KMS-11 (cell line): Measurements from ENCODE around the gene EPB41L1.

Experiments
- H2AFZ ChIP-seq: fragments of 200-600 bp; sonication (generic); 2 replicates; pipeline ENCODE4 v1.6.1; 2016; ENCODE audit warnings: antibody characterized with exemption, mixed run types, low read depth
- H3K27ac ChIP-seq: fragments of 200-600 bp; sonication (generic); 2 replicates; pipeline ENCODE4 v1.6.1; 2016; ENCODE audit warnings: mild to moderate bottlenecking, mixed run types
- H3K27me3 ChIP-seq: fragments of 200-600 bp; sonication (generic); 2 replicates; pipeline ENCODE4 v1.6.1; 2017; ENCODE audit warnings: mild to moderate bottlenecking, low read depth, mixed run types, moderate library complexity; ENCODE audit not compliant: insufficient read depth
- H3K36me3 ChIP-seq: fragments of 200-600 bp; sonication (generic); 2 replicates; pipeline ENCODE4 v1.6.1; 2017; ENCODE audit warnings: mild to moderate bottlenecking, mixed run types; ENCODE audit not compliant: insufficient read depth
- H3K4me1 ChIP-seq: fragments of 200-600 bp; sonication (generic); 2 replicates; pipeline ENCODE4 v1.6.1; 2016; ENCODE audit warnings: mild to moderate bottlenecking, low read depth, mixed run types; ENCODE audit not compliant: poor library complexity, severe bottlenecking
- H3K4me2 ChIP-seq: fragments of 200-600 bp; sonication (generic); 2 replicates; pipeline ENCODE4 v1.7.0; 2016; ENCODE audit warnings: mild to moderate bottlenecking, mixed run types
- H3K4me3 ChIP-seq: fragments of 200-600 bp; sonication (generic); IDR thresholded peaks from 2 replicates; pipeline ENCODE4 v1.6.1; 2017; ENCODE audit warnings: low read depth, low read length, mixed read lengths; ENCODE audit not compliant: insufficient read depth
- H3K79me2 ChIP-seq: fragments of 200-600 bp; sonication (generic); 2 replicates; pipeline ENCODE4 v1.6.1; 2016; ENCODE audit warnings: low read depth, mixed run types; ENCODE audit not compliant: insufficient read depth
- H3K9ac ChIP-seq: fragments of 200-600 bp; sonication (generic); 2 replicates; pipeline ENCODE4 v1.6.1; 2016; ENCODE audit warnings: mild to moderate bottlenecking, mixed run types
- H4K20me1 ChIP-seq: fragments of 200-600 bp; sonication (generic); 2 replicates; pipeline ENCODE4 v1.6.1; 2016; ENCODE audit warnings: mild to moderate bottlenecking, mixed run types; ENCODE audit not compliant: insufficient read depth
- TF ChIP-seq, protein P1 (sequence below): fragments of 200-600 bp; sonication (generic); conservative IDR thresholded peaks from 2 replicates; pipeline ENCODE4 v1.6.1; 2017; ENCODE audit warnings: low read depth, mild to moderate bottlenecking, antibody characterized with exemption, low read length, moderate library complexity, mixed read lengths

The EPB41L1 gene

DNA sequence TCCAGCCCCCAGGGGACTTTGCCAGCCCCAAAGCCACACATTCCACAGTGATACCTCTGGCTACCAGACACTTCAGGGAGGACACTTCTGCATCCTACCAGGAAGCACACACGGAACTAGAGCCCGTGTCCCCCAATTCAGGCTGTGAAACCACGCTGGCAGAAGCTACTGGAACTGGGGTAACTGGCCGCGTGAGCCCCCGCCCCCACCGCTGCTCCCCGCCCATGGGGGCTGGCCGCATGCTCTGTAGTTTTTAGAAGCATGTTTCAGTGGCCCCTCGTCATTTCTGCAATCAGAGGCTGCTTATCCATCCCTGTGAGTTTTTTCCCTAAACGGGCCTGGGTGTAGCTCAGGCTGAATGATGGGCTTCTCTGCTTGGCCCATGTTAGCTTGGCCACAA, 53.1 kb downstream of the EPB41L1 start:
- Histone ChIP-seq H3K79me2 (no peaks in the 10 kb centered on the region), H2AFZ (no peak overlapping the region), H4K20me1 (no peaks in the 10 kb centered on the region), H3K4me1 (peaks cover 6% of the 10 kb centered on the region), H3K9ac (no peak overlapping the region), H3K36me3 (no peaks in the 10 kb centered on the region), H3K27ac (no peak overlapping the region), H3K27me3 (no peaks in the 10 kb centered on the region), H3K4me3 (no peak overlapping the region), H3K4me2 (no peak overlapping the region)
- TF ChIP-seq, protein P1, sequence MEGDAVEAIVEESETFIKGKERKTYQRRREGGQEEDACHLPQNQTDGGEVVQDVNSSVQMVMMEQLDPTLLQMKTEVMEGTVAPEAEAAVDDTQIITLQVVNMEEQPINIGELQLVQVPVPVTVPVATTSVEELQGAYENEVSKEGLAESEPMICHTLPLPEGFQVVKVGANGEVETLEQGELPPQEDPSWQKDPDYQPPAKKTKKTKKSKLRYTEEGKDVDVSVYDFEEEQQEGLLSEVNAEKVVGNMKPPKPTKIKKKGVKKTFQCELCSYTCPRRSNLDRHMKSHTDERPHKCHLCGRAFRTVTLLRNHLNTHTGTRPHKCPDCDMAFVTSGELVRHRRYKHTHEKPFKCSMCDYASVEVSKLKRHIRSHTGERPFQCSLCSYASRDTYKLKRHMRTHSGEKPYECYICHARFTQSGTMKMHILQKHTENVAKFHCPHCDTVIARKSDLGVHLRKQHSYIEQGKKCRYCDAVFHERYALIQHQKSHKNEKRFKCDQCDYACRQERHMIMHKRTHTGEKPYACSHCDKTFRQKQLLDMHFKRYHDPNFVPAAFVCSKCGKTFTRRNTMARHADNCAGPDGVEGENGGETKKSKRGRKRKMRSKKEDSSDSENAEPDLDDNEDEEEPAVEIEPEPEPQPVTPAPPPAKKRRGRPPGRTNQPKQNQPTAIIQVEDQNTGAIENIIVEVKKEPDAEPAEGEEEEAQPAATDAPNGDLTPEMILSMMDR: no peak

DNA sequence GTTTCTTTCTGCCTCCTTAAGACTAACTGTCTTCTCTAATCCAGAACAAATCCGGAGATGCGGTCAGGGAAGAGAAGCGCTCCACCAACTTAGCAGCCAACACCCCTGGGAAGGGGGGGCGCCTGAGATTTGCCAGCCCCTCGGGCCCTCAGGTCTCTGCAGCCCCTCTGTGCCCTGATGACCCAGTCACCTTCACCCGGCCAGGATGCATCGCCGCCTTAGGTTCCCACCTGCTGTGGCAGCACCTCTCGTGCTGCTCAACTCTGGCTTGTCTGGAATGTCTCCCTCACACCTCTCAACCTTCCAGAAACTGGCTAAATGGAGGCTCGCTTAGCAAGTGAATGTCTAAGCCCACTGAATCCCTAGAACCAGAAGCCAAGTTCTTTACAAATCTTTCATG, 53.7 kb downstream of the EPB41L1 start:
- no peak overlapping the region for H3K9ac ChIP-seq
- H2AFZ ChIP-seq: no peak overlapping the region
- no peak overlapping the region for H3K4me2 ChIP-seq
- H4K20me1 ChIP-seq: no peaks in the 10 kb centered on the region
- no peak overlapping the region for H3K27ac ChIP-seq
- H3K4me1 ChIP-seq: no peaks in the 10 kb centered on the region
- H3K36me3 ChIP-seq: no peaks in the 10 kb centered on the region
- H3K79me2 ChIP-seq: no peaks in the 10 kb centered on the region
- TF ChIP-seq, protein P1: no peak
- no peak overlapping the region for H3K4me3 ChIP-seq
- H3K27me3 ChIP-seq: no peaks in the 10 kb centered on the region

DNA sequence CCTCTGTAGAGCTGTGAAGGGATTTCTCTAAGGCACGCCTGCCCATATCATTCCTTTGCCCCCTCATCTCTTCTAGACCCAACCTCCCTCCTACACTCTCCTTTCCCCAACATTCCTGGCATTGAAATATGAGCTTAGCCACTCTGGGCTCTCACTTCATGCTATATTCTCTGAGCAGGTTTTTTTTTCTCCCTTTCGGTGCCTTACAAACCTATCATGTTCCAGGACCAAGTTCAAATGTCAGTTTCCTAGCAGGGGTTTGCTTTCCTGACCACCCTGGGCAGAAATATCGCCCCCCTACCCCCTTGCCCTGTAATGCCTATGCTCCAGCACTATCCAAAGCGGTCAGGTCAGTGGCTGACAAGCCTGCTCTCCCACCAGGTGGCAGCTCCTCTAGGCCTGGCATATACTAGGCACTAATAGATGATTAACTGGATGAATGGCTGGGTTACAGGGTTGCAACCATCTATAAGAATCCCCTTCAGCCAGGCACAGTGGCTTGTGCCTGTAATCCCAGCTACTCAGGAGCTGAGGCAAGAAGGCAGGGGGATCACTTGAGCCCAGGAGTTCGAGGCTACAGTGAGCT, 56.0 kb downstream of the EPB41L1 start:
- TF ChIP-seq, protein P1: no peak
- Histone ChIP-seq H3K4me2 (no peak overlapping the region), H2AFZ (no peak overlapping the region), H3K79me2 (no peaks in the 10 kb centered on the region), H3K4me1 (no peaks in the 10 kb centered on the region), H4K20me1 (no peaks in the 10 kb centered on the region), H3K9ac (no peak overlapping the region), H3K36me3 (no peaks in the 10 kb centered on the region), H3K27me3 (no peaks in the 10 kb centered on the region), H3K27ac (no peak overlapping the region), H3K4me3 (no peak overlapping the region)

DNA sequence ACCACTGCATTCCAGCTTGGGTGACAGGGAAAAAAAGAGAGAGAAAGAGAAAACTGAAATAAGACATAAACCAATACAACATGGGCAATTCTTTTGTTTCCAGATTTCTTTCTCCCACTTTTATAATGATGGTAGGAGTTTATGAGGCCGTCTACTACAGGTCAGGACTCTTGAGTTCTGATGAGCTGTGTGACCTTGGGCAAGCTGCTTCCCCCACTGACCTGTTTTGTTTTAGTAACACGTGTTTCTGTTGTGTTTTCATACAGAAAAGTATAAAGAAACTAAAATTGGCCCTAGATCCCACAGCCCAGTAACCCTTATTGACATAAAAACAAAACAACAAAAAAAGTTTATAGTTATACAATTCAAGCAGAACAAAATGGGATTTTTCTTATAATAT, 58.8 kb downstream of the EPB41L1 start:
- Histone ChIP-seq H3K4me1 (no peaks in the 10 kb centered on the region), H4K20me1 (no peaks in the 10 kb centered on the region)
- TF ChIP-seq, protein P1: no peak

More for the DNA sequence above, 58.8 kb downstream of the EPB41L1 start:
- no peaks in the 10 kb centered on the region for H3K27me3 ChIP-seq
- H3K4me3 ChIP-seq: no peak overlapping the region
- H3K4me2 ChIP-seq: no peak overlapping the region
- no peaks in the 10 kb centered on the region for H3K36me3 ChIP-seq
- no peak overlapping the region for H2AFZ ChIP-seq
- H3K79me2 ChIP-seq: no peaks in the 10 kb centered on the region
- H3K27ac ChIP-seq: no peak overlapping the region
- H3K9ac ChIP-seq: no peak overlapping the region
